GM18498 (cell line): ENCODE measurements around the gene MAPK8IP2.

Source experiments
- ATAC-seq: cut with Tn5 transposase; IDR thresholded peaks from one replicate; pipeline ENCODE4 v1.9.1; 2021; ENCODE audit warnings: mild to moderate bottlenecking, moderate library complexity; ENCODE audit not compliant: unreplicated experiment

The MAPK8IP2 gene

DNA sequence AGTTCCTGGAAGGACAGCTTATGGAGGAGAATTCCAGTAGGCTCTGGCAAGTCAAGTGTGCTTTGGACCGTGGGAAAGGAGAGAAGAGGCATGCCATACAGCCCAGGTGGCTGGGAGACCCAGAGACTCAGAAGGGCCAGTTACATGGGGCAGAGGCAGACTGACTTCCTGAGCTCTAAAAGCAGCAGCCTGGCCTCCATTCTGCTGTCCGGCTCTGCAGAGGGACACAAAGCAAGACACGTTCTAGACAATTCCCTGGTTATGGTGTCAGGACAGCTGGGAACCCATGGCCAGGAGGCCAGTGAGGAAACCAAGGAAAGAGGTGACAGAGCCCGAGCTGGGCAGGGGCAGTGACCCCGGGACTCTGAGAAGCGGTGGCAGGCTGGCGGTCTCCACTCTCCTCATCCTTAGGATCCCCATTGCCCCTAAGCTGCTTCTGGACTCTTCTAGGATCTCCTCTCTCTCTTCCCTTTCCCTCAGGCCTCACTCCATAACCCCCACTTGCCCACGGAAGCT lies 25.1 kb upstream of the MAPK8IP2 start:
- no peak for ATAC-seq

DNA sequence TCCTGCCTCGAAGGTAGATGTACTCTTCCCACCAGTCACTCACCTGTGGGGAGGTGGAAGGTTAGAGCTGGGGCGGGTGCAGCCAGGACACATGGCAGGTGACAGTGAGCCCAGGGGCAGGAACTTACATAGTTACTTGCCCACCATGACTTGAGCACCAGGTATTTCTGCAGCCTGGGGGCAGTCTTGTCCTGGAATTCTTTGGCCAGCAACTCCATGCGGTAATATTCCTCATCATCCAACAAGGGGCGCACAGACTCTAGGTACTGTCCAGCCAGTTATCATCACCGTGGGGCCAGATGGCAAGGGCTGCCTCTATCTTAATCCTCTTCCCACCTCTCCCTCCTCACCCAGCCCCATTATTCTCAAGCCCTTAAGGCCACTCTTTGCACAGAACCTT lies 24.5 kb upstream of the MAPK8IP2 start:
- ATAC-seq: no peak

DNA sequence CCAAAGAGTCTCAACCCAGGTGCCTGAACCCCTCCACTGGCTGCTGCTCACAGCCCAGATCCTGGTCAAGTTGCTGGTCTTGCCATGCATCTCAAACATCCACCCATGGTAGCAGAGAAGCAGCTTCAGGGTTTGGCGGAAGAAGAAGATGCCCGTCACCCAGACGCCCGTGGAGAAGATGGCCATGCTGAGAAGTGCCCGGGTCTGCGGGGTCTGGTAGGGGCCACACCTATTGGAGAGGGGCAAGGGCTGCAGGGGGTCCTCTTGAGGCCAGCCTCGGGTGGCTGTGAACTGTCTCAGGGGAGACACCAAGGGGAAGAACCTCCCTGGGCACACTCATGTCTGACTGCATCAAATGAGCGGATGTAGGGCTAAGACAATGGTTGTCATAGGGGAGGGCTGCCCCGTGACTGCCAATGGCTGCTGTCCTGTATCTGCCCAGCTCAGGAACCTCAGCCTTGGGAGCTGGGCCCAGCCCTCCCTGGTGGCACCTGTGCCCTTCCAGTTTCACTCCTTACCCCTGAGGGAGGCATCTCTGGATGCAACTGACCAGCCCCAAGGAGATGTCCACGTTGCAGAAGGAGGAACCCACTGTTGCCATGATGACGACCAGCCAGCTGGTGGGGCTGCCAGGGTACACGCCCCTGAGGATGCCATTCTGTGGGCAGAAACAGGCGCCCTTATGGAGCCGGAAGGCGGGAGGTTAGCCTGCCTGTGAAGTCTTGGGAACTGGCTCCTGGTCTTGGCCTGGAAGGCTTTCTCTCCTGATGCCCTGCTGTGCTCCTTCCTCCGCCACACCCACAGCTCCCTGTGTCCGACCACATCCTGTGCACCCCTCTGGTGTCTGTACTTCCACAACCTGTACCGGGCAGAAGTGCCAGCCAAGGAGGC lies 23.5 kb upstream of the MAPK8IP2 start:
- no peak for ATAC-seq

DNA sequence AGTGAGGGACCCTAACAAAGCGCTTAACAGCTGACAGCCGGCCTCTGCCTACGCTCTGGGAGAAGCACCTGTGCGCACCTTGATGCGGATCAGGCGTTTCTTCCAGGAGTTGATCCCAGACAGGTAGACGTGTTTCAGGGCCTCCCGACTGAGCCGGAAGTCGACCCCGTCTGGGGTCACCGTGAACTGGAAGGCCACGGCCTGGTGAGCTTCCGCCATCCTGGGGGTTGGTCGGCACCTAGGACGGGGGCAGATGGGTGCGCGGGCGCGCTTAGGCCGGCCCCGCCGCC lies 23.0 kb upstream of the MAPK8IP2 start:
- ATAC-seq: no peak

DNA sequence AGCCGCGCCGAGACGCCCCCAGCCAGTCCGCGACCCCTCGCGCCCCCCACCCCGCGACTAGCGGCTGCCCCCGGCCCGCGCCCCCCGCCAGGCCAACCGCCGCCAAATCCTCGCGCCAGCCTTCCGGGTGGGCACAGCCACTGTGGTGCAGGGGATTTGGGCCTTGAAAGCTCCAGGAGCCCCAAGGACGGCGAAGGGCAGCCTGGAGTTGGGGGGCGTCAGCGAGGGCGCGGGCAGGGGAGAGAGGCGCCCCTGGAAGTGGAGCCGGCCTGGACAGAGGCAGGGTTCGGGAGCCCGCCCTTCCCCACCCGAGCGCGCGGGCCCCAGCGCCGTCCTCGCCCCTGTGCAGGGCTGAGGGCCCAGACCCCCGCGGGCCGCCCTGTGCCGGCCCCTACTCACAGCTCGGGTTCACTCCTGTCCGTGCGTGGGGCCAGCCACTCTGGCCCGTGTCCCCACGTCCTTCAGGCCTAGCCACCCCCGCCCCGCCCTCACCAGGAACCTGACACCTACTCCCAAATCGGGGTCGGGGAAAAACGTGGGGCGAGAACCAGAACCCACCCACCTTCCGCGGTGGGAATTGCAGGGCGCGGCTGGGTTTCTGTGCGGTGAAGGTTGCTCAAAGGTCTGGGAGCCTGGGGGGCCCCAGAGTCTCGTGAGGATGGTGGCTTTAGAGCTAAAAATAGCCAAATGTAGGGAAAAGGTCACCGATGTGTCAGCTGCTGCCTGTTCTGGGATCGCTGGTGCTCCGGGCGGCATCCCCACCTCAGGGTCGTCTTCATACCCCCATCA lies 22.4 kb upstream of the MAPK8IP2 start, which contains the start of gene CPT1B:
Gene CPT1B, minus strand, starts transcription at position 441 of the 789 bp plus-strand sequence. CDS start 512 bp downstream, outside the sequence.
- ATAC-seq: no peak

DNA sequence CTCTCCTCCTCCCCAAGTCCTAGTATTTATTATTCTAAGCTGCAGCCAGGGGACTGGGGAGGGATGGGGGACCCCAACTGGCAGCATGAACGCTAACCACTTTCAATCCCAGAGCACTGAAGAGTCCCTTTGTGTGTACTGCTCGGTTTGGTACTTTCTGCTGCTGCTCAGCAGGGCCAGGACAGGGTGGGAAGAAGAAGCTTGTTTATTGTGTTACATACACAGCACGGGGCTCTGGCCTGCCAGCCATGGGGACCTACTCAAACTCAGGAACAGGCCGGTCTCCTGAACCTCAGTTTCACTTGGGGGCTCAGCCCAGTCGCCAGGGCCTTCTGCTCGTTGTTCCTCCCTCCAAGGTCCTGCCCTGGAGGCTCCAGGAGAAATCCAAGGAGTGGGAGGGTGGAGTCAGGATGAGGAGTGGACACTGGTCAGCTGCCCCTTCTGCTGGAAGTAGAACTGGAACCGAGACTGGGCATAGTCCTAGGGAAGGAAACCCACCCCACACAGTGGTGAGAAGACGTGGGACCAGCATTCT lies 21.8 kb upstream of the MAPK8IP2 start:
- ATAC-seq: no peak

DNA sequence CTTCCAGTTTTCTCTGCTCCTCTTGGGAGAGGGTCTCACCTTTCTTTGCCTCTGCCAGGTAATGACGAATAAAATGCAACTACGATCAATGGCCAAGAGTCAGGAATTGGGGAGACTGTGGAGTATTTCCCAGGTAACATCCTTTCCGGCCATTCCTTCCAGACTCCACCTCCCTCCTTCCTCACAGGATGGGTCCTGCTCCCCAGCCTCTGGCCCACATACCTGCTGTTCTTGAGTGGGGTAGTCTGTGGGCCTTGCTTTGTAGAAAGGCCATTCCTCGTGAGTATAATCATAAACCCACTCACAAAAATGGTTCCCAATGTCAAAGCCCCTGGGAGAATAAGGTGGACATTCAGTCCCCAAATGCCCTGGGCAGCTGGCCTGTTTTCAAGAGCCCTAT lies 20.8 kb upstream of the MAPK8IP2 start:
- no peak for ATAC-seq

DNA sequence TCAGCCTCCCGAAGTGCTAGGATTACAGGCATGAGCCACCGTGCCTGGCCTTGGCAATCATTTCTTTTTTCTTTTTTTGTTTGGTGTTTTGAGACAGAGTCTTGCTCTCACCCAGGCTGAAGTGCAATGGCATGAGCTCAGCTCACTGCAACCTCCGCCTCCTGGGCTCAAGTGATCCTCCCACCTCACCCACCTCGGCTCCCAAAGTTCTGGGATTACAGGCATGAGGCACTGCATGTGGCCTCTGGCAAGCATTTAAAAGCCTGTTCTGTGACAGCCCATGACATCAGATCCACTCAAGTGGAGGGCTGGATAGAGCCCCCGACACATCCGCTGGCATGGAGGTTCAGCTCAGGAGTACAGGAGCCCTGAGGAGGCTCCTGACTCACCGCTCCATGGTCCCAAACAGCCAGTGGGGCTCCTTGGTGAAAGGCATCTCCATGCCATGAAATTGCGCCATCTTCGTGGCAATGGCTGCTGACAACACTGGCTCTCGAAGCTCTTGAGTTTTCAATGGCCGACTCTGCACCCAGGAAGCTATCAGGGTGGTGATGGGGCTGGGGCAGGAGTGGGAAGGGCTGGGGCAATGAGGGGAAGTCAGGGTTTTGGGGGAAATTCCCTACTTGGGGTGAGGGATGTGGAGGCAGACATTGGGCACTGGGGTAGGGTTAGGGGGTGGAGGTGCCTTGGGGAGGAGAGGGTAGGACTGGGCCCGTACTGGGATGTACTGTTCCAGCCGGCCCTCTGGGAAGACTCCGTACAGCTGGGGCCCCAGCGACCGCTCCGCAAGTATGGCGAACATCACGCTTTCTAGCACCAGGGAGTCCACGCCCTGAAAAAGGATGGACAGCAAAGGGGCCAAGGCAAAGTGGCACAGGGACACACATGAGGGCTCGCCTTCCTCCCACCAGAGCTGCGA lies 19.3 kb upstream of the MAPK8IP2 start:
- no peak for ATAC-seq

DNA sequence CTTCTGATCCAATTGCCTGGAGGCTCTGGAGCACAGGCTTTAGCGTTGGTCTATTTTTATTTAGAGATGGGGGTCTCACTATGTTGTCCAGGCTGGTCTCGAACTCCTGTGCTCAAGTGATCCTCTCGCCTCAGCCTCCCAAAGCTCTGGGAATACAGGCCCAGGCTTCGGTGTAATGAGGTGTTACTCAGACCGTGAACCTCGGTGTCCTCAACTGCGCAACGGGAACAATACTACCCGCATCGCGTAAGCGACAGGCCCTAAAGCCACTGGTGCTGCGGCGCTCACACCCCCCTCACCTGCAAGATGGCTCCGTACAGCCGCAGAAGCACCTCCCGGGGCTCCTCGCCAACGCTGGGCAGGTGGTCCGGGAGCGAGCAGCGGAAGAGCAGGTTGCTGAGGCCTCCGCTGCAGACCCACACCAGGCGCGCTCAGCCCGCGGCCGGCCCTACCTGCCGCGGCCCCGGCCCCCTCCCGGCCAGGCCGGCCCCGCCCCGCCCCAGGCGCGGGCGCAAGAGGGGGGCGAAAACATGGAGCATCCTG lies 18.6 kb upstream of the MAPK8IP2 start:
- ATAC-seq: peak; percentile 18

DNA sequence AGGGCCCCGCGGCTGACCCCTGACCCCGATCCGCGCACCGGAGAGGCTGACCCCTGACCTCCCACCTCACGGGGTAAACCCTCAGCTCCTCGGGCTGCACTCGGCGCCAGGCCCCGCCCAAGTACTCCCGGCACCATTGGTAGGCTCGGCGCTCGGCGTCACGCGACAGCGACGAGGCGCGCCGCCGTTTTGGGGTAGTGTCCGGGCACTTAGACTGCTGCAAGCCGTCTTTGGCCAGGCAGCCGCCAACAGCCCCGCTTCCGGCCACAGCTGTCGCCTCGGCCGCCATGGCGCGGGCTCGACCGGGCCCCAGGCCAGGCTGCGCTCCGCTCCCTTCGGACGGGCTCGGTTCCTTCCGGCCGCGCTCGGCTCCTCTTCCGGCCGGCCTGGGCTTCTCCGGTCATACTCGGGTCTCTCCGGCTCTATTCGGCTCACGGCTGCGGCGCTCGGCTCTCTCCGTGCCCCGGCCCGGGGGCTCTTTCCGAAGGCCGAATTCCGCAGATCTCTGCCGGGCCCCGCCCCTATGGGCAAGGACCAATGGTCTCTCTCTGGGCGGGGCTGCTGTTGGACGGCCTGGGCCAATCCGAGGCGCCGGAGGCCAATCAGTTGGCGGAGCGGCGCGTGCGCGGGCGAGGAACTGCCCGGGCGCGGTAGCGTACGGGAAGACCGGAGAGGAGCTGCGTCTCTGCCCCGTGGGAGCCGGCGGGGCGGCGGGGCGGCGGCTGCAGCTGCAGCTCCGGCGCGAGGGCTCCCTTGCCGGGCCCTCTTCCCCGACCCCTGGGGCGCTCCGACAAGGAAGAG lies 17.9 kb upstream of the MAPK8IP2 start, which contains the start of gene CHKB:
Gene CHKB, minus strand, starts transcription at position 357 of the 801 bp plus-strand sequence. Its CDS starts 68 bp downstream, at position 289.
- ATAC-seq: peak; percentile 88

DNA sequence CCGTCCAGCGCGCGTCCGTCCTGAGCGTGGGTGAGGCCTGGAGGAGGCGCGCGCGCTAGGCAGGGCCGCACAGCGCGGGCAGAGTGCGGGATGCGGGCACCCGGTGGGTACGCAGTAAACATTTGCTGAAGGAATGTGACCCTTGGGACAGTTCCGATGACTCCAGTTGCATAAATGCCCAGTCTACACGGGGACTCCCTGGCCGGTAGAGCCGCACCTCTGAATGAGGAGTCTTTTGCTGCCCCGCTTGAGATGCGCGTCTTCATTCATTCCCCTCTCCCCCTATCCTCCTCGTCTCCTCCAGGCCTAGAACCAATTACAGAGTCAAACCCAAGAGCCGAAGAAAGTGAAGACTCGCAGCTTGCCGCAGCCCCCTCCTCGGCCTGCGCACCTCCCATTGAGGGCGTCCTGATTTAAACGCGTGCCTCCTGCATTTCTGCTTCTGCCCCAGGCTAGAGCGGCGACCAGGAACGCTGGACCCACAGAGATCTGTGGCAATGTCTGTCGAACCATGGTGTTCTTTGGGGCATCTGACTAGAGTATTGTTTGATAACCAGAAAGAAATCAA lies 17.2 kb upstream of the MAPK8IP2 start:
- ATAC-seq: peak; percentile 39

DNA sequence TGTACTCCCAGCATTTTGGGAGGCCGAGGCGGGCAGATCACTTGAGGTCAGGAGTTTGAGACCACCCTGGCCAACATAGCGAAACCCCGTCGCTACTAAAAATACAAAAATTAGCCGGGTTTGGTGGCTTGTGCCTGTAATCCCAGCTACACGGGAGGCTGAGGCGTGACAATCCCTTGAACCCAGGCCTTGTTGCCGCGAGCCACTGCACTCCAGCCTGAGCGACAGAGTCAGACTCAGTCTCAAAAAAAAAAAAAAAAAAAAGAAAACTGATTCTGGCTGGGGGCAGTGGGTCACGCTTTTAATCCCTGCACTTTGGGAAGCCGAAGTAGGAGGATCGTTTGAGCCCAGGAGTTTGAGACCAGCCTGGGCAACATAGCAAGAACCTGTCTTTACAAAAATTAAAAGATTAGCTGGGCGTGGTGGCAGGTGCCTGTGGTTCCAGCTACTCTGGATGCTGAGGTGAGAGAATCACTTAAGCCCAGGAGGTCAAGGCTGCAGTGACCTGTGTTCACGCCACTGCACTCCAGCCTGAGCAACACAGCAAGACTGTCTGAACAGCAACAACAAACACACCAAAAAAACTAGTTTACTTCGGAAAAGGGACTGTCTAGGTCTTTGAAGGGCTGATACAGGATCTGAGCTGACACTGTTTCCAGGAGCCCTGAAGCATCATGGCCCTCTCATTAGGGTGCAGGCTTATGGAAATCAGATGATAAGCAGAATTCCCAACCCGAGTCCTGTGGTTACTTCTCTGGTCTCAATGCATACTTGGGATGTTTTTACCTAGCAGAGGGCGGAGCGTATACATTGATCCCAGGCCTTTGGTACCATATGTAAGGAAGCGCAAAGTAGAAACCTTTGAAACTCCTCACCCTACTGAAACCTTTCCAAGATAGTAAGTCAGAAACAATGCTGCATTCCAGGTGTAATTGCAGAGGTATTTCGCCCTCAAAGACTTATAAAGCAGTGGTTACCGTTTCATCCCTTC lies 16.2 kb upstream of the MAPK8IP2 start:
- ATAC-seq: no peak

DNA sequence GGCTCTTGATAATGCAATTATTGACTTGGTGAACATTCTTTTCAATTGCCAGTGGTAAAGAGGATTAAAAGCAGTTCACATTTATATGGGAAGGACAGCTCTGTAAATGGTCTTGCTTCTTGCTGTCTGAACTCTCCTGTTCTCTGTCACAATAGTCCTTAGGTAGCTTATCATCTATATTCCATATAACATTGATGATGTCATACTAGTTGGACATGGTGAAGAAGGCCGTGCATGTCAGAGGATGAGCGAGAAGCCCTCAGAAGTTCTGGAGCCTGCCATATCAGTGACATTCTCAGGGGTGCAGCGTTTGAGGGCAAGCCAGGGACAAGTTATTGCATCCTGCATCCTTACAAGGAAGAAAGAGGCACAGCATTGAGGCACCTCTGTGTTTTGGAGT lies 15.4 kb upstream of the MAPK8IP2 start:
- ATAC-seq: no peak

DNA sequence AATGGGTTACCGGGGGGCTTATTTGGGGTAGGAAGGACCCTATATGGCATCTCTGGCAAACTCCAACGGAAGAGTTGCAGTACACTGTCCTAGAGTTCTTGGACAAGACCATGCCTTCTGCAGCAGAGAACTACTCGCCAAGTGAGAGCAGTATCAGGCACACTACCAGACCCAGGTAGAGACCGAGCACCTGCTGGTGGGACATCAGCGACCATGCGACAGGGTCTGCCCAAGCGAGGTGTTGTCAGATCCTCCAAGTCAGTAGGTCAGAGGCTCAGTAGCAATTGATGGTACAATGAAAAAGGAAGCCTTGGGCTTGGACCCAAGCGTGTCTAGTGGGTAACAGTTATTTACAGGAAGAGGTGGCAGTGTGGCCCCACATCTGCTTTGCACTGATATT lies 14.8 kb upstream of the MAPK8IP2 start:
- ATAC-seq: no peak

DNA sequence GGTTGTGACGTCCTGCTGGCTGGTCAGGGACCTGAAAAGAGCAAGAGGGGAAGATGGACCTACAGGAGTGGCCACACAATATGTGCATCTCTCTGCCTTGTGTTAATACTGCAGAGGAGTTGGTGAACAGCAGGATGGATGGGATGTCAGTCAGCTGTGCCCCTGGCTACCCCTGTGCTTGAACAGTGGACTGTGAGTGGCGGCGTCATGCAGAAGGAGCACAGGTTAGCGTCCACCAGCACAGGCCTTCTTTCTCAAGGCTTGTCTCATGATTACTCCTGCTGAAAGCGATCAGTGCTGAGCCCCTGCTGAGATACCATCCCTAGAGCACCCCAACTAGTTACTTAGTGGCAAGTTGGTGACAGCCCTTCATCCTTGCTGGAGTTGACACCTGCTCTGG lies 14.2 kb upstream of the MAPK8IP2 start:
- ATAC-seq: no peak

DNA sequence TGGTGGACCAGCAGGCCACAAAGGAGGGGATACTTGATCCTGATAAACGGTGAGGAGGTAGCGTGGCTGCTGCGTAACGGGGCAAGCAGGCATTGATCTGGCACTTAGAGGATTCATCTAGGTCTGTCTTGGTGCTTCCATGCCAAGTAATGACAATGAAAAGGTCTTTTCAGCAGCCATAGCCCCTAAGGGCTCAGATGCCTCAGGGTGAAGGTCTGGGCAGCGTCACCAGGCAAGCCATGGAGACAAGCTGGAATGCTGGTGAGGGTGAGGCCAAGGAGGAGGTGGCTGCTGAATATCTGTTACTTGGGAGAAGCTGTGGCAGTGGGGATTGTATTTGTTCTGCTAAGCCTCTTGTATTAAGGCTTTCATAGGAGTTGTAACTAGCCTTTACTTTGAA lies 13.2 kb upstream of the MAPK8IP2 start:
- no peak for ATAC-seq

DNA sequence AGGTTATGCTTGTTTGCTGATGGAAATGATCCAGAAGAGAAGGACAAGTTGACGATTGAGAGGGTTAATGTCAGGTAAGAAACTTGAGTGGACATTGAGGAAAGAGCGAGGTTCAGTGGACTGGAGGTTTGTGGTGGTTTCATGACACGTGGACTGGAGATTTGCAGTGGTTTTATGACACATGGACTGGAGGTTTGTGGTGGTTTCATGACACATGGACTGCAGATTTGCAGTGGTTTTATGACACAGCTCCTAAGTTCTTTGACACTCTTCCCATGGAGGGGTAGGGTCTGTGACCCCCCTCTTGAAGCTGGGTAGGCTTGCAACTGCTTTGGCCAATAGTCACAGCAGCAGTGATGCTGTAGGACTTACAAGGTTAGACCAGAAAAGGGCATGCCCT lies 5.4 kb upstream of the MAPK8IP2 start:
- no peak for ATAC-seq

DNA sequence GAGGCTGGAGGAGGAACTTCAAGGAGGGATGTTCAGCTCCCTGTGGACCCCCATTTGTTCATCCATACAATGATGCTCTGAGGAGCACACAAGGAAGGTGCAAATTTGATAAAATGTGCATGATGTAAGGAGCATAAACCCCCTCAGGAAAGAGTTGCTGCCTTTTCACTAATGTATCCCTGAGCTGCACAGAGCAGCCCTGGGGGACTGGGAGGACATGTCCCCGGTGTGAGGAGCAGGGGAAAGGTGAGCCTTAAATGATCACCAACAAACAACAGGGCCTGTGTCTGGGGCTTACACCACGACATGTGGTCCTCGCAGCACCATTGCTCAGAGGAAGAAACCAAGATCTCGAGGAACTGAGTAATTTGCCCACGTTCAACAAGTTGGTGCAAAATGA lies 3.5 kb upstream of the MAPK8IP2 start:
- ATAC-seq: no peak
